ENCODE results near the gene GMDS. TPM values are rescaled to one million over a fixed set of nuclear protein-coding genes. Genes with fewer than 3 reads are reported as not detected.

Gene GMDS
- total and polyA plus RNA-seq, 11 donors: 4.5 to 10.7 (median 7.0) TPM

DNA sequence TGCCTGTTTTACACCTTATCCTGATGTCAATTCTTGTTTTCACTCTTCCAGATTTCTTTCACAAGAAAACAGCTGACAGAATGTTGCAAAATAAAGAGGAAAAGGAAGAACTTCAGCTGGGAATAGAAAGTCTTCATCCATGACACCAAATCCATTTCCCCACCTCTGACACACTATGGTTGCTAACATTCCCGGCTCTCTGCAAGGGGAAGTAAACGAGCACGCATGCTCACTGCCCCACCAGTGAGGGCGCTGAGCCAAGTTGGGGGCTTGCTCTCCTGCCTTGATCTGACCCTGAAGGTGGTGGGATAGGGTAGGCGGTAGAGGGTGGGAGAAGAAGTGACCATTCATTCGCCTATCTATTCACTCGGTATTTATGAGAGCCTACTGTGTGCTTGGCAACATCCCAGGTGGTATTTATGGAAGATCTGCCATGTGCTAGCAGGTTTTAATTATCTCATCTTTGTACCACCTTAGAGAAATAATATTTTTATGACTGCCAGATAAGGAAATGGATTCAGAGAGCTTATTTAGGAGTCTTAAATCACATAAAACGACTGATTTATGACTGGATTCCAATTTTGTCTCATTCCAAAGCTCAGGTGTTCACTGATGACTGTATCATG is 429.5 kb downstream of the GMDS start:
- TF ChIP-seq POLR2A (IDR thresholded peaks at IDR 0.05): no peak
- WGBS, 4 donors: 81 to 85% (median 82%) methylated on average over 8 of the region's 8 CpGs
- Histone ChIP-seq H3K4me3 (no peak overlapping the region), H3K36me3 (no peaks in the 10 kb centered on the region), H3K4me1 (peaks cover 0 to 28% (median 2%) of the 10 kb centered on the region in 12 donors), H3K27me3 (no peaks in the 10 kb centered on the region), H3K27ac (no peak overlapping the region), H3K9me3 (no peaks in the 10 kb centered on the region)
- ATAC-seq (no peak), DNase-seq (no peak)
- intact Hi-C loops (cut with DNase I): no loop called here

DNA sequence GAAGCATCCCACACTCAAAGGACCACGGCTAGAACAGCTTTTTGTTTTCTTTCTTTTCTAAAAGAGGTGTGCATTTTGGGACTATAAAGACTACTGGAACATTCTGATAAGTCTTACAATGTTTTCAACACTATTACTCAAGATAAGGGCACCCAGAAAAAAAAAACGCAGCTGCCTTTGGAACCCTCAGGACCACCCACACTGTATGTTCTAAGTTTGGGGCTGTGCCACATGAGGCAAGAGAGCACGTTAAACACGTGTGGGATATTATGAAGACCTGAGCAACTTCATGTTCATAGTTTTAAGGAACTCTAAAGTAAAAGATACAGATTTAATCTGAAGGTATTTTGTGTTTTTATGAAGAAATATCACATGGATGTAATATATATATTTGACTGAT is 431.1 kb downstream of the GMDS start:
- WGBS, 4 donors: 42 to 50% (median 44%) methylated on average over 4 of the region's 4 CpGs
- no peak for ATAC-seq
- H3K36me3 ChIP-seq: no peaks in the 10 kb centered on the region
- peaks cover 0 to 15% (median 0%) of the 10 kb centered on the region in 12 donors for H3K4me1 ChIP-seq
- no peak for TF ChIP-seq POLR2A (IDR thresholded peaks at IDR 0.05)
- no peak overlapping the region for H3K27ac ChIP-seq
- DNase-seq: no peak
- intact Hi-C loops (cut with DNase I): no loop called here
- no peak overlapping the region for H3K4me3 ChIP-seq
- no peaks in the 10 kb centered on the region for H3K9me3 ChIP-seq
- no peaks in the 10 kb centered on the region for H3K27me3 ChIP-seq

DNA sequence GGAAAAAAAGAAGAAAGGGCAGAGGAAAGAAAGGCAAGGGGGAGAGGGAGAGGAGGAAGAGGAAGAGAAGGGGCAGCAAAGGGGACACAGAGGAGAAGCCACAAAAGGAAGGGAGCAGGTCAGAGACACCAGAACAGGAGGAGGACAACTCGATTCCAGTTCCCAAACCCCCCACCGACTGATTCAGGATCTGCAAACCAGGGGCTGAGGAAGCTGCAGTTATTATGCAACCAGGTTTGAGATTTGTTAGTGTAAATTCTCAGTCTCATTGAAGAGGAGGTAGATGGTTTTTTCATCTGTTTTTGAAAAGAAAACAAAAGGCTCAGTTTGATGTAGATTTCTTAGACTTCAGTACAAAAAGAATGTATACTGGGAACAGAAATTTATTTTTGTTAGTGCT is 432.9 kb downstream of the GMDS start:
- WGBS, 4 donors: 79 to 82% (median 81%) methylated on average over 2 of the region's 2 CpGs
- no peaks in the 10 kb centered on the region for H3K36me3 ChIP-seq
- H3K27ac ChIP-seq: no peak overlapping the region
- H3K4me1 ChIP-seq: peaks cover 0 to 14% (median 0%) of the 10 kb centered on the region in 12 donors
- H3K9me3 ChIP-seq: no peaks in the 10 kb centered on the region
- DNase-seq (no peak), ATAC-seq (no peak)
- no peaks in the 10 kb centered on the region for H3K27me3 ChIP-seq
- intact Hi-C loops (cut with DNase I): no loop called here
- no peak overlapping the region for H3K4me3 ChIP-seq
- TF ChIP-seq, protein P1, sequence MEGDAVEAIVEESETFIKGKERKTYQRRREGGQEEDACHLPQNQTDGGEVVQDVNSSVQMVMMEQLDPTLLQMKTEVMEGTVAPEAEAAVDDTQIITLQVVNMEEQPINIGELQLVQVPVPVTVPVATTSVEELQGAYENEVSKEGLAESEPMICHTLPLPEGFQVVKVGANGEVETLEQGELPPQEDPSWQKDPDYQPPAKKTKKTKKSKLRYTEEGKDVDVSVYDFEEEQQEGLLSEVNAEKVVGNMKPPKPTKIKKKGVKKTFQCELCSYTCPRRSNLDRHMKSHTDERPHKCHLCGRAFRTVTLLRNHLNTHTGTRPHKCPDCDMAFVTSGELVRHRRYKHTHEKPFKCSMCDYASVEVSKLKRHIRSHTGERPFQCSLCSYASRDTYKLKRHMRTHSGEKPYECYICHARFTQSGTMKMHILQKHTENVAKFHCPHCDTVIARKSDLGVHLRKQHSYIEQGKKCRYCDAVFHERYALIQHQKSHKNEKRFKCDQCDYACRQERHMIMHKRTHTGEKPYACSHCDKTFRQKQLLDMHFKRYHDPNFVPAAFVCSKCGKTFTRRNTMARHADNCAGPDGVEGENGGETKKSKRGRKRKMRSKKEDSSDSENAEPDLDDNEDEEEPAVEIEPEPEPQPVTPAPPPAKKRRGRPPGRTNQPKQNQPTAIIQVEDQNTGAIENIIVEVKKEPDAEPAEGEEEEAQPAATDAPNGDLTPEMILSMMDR (IDR thresholded peaks at IDR 0.05): no peak
- TF ChIP-seq POLR2A (IDR thresholded peaks at IDR 0.05): no peak

DNA sequence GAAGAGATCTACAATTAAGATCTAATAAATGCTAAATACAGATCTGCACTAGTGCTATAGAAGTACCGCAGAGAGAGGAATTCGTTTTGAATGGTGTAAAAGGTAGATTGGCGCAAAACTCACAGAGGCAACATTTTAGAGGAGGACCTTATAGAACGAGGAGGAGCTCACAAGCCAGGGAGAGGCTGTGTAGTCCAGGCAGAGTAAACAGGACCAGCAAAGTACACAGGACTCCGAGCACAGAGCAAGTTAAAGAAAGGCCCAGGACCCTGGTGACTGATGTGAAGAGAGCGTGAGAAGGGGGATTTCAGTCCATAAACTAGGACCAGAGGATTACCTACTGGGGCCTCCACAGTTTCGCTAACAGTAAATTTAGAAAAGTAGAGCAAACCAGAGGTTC is 433.4 kb downstream of the GMDS start:
- Histone ChIP-seq H3K27me3 (no peaks in the 10 kb centered on the region), H3K4me3 (no peak overlapping the region), H3K27ac (no peak overlapping the region), H3K4me1 (peaks cover 0 to 10% (median 0%) of the 10 kb centered on the region in 12 donors), H3K9me3 (no peaks in the 10 kb centered on the region), H3K36me3 (no peaks in the 10 kb centered on the region)
- TF ChIP-seq POLR2A (IDR thresholded peaks at IDR 0.05): no peak
- TF ChIP-seq, protein P1 (IDR thresholded peaks at IDR 0.05): no peak
- ATAC-seq (no peak), DNase-seq (no peak)
- WGBS, 4 donors: 95 to 97% (median 96%) methylated on average over 7 of the region's 7 CpGs
- intact Hi-C loops (cut with DNase I): no loop called here

DNA sequence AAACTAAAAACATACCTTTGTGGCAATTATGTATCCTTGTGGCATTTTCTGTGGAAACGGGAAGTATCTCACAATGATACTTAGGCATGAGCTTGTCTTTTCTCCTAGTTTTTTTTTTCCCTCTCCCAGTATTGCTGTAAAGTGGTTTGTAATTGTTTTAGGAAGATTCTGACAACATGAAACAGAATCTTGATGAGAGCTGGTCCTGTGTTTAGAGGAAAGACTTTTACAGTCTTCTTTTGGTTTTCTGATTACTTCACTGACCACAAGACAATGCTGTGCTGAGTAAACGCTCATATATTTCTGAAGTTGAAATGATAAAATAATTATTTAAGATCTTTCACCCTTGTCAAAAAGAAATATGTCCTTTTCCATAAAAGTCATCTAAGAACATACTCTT is 434.5 kb downstream of the GMDS start:
- TF ChIP-seq, protein P1 (IDR thresholded peaks at IDR 0.05): no peak
- TF ChIP-seq POLR2A (IDR thresholded peaks at IDR 0.05): no peak
- intact Hi-C loops (cut with DNase I): no loop called here
- no peak for DNase-seq
- 92 to 95% (median 95%) methylated on average over 2 of the region's 2 CpGs for WGBS, 4 donors
- Histone ChIP-seq H3K4me1 (peaks cover 0 to 6% (median 0%) of the 10 kb centered on the region in 12 donors), H3K27me3 (no peaks in the 10 kb centered on the region), H3K27ac (no peak overlapping the region), H3K9me3 (no peaks in the 10 kb centered on the region), H3K4me3 (no peak overlapping the region), H3K36me3 (no peaks in the 10 kb centered on the region)
- ATAC-seq: no peak

Measured in heart left ventricle (tissue), 16 donors.